CD4-positive, alpha-beta T cell treated with Interleukin-4 for 1 hour (primary cell): ENCODE data around the gene TMEM248.

Experiments
- DNase-seq, 2 donors: peaks; one replicate each; pipeline ENCODE4 v3.0.0-alpha.2; 2020 to 2022

Gene TMEM248

DNA sequence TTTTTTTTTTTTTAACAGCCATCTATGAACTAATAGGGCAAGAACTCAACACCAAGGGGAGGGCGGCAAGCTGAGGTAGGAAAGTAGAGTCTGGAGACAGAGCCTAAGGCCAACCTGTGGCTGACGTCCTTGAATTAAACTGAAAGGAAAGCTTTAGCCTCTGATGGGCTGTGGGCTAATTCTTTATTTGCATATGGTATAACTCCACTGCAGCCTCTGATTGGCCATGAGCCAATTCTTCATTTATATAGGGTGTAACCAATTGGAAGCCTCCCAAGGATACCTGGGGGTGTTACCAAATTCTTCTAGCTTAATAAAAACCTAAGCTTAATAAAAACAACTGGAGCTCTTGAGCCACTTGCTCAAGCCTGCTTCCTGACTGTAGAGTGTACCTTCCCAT, 85.9 kb downstream of the TMEM248 start:
- no peak for DNase-seq
